Stimulated activated CD4-positive, alpha-beta T cell treated with anti-CD3 and anti-CD28 coated beads, Interleukin-4, amount 100 ng/mL, for 4 hours (primary cell): ENCODE data around the gene NINL.
"Not testable (repeated sequence)": the region's sequence is repeated elsewhere in the genome, so short reads cannot be mapped to it uniquely, and the experiment has no call there.

Experiments
- DNase-seq, 2 experiments: peaks; one replicate each; pipeline ENCODE4 v3.0.0-alpha.2; 2020

The NINL gene

GRCh38 chr20:25592135-25592852, 7.0 kb upstream of the NINL start:
- no peak for DNase-seq

- DNase-seq: not testable (repeated sequence)
Observed at GRCh38 chr20:25590778-25591177, 5.4 kb upstream of the NINL start.

GRCh38 chr20:25588491-25588890, 3.2 kb upstream of the NINL start:
- DNase-seq: no peak

- DNase-seq: no peak
Observed at GRCh38 chr20:25587536-25587935, 2.2 kb upstream of the NINL start.

- DNase-seq: no peak
Observed at GRCh38 chr20:25586877-25587276, 1.5 kb upstream of the NINL start.

- not testable (repeated sequence) for DNase-seq
Observed at GRCh38 chr20:25583607-25584006, 1.7 kb downstream of the NINL start.

GRCh38 chr20:25580711-25581110, 4.6 kb downstream of the NINL start:
- DNase-seq: no peak

GRCh38 chr20:25579081-25579770, 6.1 kb downstream of the NINL start:
- DNase-seq: no peak

GRCh38 chr20:25576783-25577530, 8.4 kb downstream of the NINL start:
- DNase-seq: no peak

GRCh38 chr20:25574411-25574810, 10.9 kb downstream of the NINL start:
- no peak for DNase-seq

- no peak for DNase-seq
Observed at GRCh38 chr20:25573288-25574251, 11.8 kb downstream of the NINL start.

GRCh38 chr20:25571817-25572216, 13.5 kb downstream of the NINL start:
- DNase-seq: no peak

- no peak for DNase-seq
Observed at GRCh38 chr20:25571240-25571639, 14.1 kb downstream of the NINL start.

- no peak for DNase-seq
Observed at GRCh38 chr20:25570148-25570530, 15.2 kb downstream of the NINL start.

- no peak for DNase-seq
Observed at GRCh38 chr20:25567286-25567685, 18.0 kb downstream of the NINL start.

- no peak for DNase-seq
Observed at GRCh38 chr20:25566821-25567220, 18.5 kb downstream of the NINL start.

GRCh38 chr20:25565578-25566157, 19.7 kb downstream of the NINL start:
- DNase-seq: no peak

- DNase-seq: no peak
Observed at GRCh38 chr20:25563876-25564275, 21.5 kb downstream of the NINL start.

- DNase-seq: no peak
Observed at GRCh38 chr20:25563362-25563761, 22.0 kb downstream of the NINL start.

- not testable (repeated sequence) for DNase-seq
Observed at GRCh38 chr20:25561771-25562170, 23.6 kb downstream of the NINL start.

GRCh38 chr20:25553819-25554296, 31.5 kb downstream of the NINL start:
- no peak for DNase-seq

- DNase-seq: no peak
Observed at GRCh38 chr20:25552977-25553376, 32.4 kb downstream of the NINL start.
